CD4-positive, alpha-beta T cell treated with Interleukin-10 for 1 hour (primary cell): Measurements from ENCODE around the gene MUC12.
"Not testable (repeated sequence)": the region's sequence is repeated elsewhere in the genome, so short reads cannot be mapped to it uniquely, and the experiment has no call there.

ENCODE experiments used
- DNase-seq: peaks from one replicate; pipeline ENCODE4 v3.0.0-alpha.2; 2020

MUC12 gene

DNA sequence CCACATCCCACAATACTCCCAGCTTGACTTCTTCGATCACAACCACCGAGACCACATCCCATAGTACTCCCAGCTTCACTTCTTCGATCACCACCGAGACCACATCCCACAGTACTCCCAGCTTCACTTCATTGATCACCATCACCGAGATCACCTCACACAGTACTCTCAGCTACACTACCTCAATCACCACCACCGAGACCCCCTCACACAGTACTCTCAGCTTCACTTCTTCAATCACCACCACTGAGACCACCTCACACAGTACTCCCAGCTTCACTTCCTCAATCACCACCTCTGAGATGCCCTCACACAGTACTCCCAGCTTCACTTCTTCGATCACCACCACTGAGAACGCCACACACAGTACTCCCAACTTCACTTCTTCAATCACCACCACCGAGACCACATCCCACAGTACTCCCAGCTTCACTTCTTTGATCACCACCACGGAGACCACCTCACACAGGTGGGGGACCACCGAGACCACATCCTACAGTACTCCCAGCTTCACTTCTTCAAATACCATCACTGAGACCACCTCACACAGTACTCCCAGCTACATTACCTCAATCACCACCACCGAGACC is 11.4 kb upstream of the MUC12 start:
- no peak for DNase-seq

DNA sequence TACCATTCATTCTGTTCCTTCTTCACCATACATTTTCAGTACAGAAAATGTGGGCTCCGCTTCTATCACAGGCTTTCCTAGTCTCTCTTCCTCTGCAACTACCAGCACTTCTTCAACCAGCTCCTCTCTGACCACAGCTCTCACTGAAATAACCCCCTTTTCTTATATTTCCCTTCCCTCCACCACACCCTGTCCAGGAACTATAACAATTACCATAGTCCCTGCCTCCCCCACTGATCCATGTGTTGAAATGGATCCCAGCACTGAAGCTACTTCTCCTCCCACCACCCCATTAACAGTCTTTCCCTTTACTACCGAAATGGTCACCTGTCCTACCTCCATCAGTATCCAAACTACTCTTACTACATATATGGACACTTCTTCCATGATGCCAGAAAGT is 9.5 kb upstream of the MUC12 start:
- DNase-seq, result no peak

DNA sequence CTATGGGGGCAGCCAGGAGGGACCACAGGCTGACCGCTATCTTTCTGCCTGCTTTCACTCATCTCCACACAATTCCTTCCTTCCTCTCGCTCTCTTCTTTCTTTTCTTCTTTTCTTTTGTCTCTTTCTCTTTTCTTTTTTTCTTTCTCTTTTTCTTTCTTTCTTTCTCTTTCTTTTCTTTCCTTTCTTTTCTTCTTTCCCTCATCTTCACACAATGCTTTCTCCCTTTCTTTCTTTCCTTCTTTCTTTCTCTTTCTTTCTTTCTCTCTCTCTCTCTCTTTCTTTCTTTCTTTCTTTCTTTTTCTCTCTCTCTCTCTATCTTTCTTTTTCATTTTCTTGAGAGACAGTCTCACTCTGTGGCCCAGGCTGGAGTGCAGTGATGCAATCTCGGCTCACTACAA is 6.8 kb upstream of the MUC12 start:
- DNase-seq, result no peak

DNA sequence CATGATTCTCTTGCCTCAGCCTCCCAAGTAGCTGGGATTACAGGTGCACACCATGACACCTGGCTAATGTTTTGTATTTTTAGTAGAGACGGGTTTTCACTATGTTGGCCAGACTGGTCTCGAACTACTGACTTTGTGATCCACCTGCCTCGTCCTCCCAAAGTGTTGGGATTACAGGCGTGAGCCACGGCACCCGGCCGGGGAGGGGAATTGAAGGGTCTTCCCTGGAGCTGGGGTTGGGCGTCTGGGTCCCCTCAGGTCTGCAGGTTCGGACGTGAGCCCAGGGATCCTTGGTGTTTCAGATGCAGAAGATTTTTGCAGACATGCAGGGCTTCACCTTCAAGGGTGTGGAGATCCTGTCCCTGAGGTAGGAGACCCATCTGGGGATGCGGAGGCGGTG is 6.0 kb upstream of the MUC12 start:
- no peak for DNase-seq

DNA sequence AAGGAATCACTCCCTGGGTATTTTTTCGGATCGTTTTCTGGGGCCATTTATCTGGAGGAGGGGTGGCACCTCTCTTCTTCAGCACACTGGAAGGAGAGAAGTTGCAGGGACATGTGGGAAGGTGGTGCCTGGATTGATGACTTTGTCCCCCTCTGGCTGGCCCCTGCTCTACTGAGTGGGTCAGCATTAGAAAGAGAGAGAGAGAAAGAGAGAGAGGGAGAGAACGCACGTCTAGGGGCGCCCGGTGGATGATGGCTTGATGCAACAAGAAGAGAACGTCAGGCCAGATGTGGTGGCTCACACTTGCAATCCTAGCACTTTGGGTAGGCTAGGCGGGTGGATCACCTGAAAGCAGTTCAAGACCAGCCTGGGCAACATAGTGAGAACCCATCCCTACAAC is 5.5 kb upstream of the MUC12 start:
- no peak for DNase-seq

DNA sequence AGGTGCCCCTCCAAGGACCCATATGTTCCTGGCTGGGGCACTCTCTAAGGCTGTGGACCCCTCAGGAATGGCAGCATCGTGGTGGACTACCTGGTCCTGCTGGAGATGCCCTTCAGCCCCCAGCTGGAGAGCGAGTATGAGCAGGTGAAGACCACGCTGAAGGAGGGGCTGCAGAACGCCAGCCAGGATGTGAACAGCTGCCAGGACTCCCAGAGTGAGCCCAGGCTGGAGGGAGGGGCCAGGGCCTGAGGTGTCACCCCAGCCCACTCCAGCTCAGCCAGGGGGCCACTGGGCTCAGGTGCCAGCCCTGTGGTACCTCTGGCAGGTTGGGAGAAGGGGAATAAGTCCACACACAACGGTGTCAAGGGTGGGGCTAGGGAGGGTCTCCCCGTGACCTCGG is 4.7 kb upstream of the MUC12 start:
- no peak for DNase-seq

DNA sequence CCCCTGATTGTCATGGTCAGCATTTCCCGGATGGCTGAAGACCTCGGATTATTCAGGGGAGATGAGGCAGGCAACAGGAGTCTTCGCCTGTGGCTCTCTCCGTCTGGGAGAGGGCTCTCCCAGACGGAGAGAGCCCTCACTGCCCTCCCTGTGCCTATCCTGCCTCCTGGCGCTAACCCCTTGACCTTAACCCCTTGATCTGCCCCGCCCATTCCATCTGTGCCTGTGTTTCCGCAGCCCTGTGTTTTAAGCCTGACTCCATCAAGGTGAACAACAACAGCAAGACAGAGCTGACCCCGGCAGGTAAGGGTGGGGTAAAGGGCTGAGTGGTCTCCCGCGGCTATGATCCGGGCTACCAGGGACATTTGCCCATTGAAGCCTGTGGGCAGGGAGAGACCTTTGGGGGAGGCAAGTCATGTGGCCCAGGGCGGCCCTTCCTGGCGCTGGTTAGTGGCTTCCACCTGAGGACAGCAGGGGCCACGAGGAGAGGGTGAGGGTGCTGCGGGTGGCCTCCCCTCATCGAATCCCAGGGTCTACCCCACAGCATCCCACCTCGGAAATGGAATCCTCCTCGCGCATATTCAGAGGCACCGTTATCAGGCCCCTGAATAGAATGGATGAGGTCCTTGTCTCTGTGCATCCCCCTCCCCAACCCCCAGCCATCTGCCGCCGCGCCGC is 4.2 kb upstream of the MUC12 start:
- no peak for DNase-seq

DNA sequence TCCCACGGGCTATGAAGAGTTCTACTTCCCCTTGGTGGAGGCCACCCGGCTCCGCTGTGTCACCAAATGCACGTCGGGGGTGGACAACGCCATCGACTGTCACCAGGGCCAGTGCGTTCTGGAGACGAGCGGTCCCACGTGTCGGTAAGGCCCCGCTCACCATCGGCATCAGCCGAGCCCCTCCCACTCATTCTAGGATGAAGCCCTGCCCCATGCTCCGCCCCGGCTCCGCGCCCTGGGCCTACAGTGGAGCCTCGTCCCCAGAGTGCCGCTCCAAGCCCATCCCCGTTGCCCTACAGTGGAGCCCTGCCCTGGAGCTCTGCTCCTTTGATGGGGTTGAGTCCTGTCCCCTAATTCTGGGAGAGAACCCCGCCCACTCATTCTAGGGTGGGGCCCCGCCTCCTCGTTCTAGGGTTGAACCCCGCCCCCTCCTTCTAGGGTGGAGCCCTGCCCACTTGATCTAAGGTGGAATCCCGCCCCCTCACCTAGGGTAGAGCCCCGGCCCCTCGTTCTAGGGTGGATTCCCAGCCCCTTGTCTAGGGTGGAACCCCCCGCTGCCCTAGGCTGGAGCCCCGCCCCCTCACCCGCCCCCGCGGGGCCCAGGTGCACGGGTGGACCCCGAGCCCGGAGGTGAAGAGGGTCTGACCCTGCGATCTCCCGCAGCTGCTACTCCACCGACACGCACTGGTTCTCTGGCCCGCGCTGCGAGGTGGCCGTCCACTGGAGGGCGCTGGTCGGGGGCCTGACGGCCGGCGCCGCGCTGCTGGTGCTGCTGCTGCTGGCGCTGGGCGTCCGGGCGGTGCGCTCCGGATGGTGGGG is 3.4 kb upstream of the MUC12 start:
- DNase-seq, result peak; percentile 69

DNA sequence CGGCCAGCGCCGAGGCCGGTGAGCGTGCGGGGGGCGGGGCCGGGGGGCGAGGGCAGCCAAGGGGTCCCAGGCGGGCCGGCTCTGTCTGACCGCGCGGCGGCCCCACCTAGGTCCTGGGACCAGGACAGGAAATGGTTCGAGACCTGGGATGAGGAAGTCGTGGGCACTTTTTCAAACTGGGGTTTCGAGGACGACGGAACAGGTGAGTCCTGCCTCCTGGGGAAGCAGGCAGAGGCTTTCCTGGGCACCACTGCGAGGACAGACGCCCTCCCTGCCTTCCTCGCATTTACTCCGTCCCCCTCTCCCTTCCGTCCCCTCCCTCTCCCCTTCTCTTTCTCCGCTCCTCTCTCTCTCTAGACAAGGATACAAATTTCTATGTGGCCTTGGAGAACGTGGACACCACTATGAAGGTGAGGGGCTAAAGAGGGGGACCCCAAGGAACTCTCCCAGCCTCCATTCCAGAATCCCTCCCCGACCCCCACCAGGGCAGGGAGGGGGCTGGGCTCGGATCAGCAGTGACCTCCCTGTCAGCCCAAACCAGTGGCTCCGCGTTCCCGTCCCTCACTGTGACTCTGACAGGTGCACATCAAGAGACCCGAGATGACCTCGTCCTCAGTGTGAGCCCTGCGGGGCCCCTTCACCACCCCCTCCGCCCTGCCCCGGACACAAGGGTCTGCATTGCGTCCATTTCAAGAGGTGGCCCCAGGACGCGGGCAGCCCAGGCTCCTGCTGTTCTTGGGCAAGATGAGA is 2.6 kb upstream of the MUC12 start:
- DNase-seq, result no peak

DNA sequence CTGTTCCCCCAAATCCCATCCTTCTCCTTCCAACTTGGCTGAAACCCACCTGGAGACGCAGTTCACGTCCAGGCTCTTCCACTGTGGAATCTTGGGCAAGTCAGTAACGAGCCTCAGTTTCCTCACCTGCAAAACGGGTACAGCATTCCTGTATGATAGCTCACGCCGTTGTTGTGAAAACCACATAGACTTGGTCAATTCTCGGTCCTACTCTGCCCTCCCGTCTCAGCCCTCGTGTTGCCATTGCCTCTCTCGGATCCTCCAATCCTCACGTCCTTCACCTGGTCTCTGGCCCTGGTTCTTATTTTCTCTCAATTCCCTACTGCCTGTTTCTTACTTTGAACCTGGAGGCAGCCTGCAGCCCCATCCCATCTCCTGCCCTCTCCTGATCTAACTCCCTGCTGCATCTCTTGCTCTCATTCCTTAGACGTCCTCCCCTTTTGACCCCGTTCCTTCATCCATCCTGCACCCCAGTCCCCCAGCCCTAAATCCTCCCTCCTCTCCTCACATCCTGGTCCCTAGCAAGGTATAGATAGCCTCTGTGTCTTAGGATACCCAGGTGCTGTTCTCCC is 2.0 kb upstream of the MUC12 start:
- no peak for DNase-seq

DNA sequence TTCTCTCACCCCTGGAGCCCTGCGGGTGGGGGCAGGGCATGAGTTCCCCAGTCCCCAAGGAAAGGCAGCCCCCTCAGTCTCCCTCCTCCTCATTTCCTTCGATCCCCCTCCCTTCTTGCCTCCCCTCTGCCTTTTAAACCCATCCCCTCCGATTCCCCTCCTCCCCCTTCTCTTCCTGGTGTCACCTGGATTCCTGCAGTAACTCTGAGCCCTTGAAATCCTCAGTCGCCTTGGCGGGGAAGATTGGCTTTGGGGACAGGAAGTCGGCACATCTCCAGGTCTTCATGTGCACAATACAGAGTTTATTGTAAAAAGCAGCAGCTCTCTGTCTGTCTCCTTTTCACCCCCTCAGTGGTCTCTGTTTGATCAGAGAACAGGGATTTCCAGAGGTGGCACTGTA is 1.3 kb upstream of the MUC12 start:
- DNase-seq, result no peak

DNA sequence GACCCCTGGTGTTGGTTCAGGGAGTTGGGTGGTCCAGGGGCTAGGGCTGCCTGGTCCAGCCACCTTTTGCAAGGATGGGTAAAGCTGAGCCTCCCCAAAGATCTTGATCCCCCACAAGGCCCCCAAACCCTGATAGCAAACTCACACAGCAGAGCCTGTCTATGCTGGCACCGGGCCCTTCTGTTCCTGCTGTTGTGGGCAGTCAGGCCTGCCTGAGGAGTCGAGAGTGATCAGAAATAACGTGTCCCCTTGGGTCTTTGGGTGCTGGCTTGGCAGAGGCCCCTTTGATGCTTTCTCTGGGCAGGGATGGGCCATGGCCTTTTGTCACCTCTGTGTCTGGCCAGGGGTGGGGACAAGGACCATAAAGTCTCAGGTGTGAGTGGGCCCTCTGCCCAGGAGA is 715 bp upstream of the MUC12 start:
- DNase-seq, result no peak

DNA sequence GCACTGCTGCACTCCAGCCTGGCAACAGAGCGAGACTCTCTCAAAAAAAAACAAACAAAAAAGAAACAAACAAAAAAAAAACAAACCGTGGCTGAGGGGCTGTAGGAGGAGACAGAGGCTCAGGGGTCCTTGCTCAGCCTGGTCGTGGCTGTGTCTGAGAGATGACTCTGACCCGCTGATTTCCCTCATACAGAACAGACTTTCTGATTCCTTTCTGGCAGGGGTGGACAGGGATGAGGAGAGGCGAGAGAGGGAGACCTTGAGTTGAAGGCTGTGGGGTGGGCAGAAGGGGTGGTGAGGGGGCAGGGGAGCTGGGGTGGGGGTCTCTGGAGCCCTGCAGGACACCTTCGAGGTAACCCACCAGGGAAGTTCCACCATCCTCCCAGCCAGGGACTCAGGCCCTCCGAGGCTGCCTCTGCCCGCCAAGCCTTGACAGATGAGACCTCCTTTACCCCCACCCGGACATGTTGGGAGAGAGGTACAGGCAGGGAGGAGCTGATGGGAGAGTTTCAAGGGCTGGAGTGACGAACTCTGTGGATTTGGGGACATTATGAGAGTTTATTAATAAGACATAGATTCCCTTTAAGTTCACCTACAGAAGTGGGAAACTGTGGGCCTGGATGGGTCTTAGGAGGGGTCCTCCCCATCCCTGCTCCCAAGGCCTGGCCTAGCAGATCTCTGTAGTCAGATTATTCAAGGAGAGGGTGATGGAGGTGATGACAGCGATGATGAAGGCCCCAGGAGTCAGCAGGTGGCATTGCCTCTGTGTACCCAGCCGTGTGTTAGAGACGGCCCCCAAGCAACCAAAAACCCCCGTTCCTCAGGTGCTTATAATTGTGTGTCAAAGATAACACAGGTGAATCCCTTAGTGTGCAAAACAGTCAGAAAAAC is 2.0 kb downstream of the MUC12 start:
- no peak for DNase-seq

DNA sequence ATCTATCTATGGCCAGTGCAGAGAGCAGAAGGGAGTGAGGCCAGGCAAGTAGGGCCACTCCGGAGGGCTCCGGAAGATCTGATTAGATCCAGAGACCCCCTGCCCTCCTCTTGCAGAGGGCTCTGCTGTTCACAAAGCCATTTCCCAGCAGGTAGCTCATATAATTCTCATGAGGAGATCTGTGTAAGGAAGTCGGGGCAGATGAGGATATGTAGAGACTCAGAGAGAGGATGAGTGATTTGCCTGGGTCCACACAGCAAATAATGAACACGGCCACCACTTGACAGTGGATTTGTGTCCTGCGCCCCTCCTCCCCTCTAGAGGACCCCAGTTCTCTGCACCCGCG is 2.6 kb downstream of the MUC12 start:
- no peak for DNase-seq

DNA sequence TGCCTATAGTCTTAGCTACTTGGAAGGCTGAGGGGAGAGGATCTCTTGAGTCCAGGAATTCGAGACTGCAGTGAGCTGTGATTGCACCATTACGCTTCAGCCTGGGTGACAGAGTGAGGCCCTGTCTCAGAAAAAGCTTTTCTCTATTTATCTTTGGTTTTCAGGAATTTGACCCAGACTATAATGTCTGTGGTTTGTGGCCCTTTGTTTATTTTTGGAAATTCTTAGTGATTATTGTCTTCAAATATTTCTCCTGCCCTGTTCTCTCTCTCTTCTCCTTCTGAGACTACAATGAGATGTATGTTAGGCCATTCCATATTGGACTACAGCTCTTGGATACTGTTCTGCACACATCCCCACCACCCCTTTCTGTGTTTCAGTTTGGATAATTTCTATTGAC is 4.7 kb downstream of the MUC12 start:
- no peak for DNase-seq

DNA sequence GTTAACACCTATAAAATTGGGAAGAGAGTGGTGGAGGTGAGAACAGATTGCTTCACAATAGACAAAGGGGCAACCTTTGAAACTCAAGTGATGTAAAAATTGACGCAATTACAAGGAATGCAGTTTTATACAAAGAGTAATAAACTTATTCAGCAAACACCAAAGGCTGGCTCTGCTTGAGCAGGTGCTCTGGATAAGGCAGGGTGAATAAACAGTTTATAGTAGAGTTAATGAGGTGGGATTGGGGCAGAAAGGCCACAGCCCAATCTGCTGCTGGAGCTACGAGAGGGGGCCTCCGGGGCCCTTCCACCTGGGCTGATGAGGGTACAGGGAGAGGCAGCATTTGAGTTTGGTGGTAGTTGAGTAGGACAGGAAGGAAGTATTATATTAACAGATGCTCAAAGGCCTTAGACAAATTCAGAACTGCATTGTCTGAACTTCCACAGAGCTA is 6.0 kb downstream of the MUC12 start:
- DNase-seq, result no peak

DNA sequence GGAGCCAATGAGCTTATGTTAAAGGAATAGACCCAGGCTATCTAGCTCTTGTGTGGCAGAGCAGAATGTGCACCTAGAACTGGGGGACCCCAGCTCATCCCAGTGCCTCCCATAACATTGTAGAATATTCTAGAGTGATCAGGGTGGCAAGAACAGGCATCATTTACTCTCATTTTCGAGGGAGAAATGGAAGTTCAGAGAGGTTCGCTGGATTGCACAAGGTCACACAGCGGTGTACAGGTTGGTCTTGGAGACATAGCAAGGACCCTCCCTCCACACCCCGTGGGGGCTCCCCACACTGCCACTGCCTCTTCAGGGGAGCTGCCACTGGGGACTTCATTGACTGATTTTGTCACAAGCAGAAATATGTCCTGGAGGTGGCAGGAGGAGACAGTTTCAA is 8.9 kb downstream of the MUC12 start:
- no peak for DNase-seq

DNA sequence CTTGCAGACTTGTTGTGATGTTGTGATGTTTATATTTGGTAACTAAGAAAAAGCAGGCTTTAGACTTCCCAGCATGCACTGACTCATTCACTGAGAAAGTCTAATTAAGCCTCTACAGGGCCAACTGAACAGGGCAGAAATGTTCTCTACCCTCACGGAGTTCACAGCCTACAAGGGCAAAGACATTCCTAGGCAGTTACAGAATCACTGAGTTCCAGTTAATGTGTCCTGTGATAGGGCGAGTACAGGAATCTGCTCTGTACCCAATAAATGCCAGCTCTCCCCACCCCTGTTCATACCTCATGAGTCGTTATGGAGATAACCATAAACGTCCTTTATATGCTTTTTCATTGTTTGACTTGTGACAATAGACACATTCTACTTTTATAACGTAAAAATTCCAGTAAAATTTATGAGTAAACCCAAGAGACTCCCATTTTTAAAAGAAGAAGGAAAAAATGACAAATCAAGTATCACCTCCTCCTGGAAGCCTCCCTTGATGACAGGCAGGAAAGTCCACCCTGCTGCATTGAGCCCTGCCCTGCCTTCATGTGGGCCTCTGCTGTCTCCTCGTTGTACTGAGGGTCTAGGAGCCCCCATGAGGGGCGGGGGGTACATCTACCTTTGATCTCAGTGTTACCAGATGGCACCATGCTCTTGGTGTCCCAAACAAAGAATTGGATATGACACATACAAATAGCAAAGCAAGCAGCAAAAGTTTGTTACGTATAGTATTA is 14.3 kb downstream of the MUC12 start:
- no peak for DNase-seq

DNA sequence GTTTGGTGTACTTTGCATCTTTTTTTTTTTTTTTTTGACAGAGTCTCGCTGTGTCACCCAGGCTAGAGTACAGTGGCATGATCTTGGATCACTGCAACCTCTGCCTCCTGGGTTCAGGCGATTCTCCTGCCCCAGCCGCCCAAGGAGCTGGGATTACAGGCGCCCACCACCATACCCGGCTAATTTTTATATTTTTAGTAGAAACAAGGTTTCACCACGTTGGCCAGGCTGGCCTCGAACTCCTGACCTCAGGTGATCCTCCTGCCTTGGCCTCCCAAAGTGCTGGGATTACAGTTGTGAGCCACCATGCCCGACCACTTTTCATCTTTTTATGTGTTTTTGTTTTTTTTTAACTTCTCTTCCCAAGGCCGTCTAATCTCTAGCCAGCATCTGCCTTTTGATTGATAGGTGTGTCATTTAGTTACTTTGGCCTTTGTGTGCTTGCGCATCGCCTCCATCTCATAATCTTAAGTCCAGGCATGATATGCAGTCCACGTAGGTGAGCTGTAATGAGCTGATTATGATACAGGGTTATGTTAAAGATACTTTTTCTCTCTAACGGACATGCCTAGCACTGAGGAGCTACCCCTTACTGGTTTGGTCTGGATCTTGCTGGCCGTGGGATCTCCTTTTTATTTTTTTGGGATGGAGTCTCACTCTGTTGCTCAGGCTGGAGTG is 15.0 kb downstream of the MUC12 start:
- DNase-seq, result not testable (repeated sequence)

DNA sequence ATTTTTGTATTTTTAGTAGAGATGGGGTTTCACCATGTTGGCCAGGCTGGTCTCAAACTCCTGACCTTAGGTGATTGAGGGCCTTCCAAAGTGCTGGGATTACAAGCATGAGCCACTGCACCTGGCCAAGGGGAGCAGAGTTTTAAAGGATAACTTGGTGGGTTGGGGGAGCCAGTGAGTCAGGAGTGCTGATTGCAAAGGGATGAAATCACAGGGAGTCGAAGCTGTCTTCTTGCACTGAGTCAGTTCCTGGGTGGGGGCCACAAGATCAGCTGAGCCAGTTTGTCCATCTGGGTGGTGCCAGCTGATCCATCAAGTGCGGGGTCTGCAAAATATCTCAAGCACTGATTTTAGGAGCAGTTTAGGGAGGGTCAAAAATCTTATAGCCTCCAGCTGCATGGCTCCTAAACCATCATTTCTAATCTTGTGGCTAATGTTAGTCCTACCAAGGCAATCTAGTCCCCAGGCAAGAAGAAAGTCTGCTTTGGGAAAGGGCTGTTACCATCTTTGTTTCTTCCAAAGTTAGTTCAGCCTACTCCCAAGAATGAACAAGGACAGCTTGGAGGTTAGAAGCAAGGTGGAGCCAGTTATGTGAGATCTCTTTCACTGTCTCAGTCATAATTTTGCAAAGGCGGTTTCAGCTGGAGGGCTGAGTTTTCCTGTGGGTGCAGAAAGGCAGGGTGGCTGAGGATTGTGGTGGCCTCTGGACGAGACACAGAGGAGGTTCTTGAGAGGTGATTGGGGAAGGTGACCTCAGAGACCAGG is 15.8 kb downstream of the MUC12 start:
- DNase-seq, result not testable (repeated sequence)
